Esophagus (tissue), 2 donors: ENCODE data around the gene KRTAP16-1. TPM values are rescaled to one million over a fixed set of nuclear protein-coding genes. Genes with fewer than 3 reads are reported as not detected.

Source experiments
- H3K27ac ChIP-seq, 2 donors: one replicate each; pipeline ENCODE4 v1.5.1; 2013; ENCODE audit warnings: low read depth in 2 of 2, mild to moderate bottlenecking in 2 of 2, inconsistent platforms in 1 of 2, low read length in 1 of 2, moderate library complexity in 1 of 2
- H3K27me3 ChIP-seq, 2 donors: one replicate each; pipeline ENCODE4 v1.6.1; 2013; ENCODE audit warnings: low read length in 2 of 2, control low read depth in 1 of 2, mild to moderate bottlenecking in 1 of 2; ENCODE audit not compliant: insufficient read depth in 2 of 2, control insufficient read depth in 1 of 2
- H3K36me3 ChIP-seq, 2 donors: one replicate each; pipeline ENCODE4 v1.6.1; 2013; ENCODE audit warnings: low read length in 1 of 2; ENCODE audit not compliant: control insufficient read depth in 2 of 2, insufficient read depth in 2 of 2
- H3K4me1 ChIP-seq, 2 donors: one replicate each; pipeline ENCODE4 v1.6.1; 2013; ENCODE audit warnings: low read length in 1 of 2; ENCODE audit not compliant: control insufficient read depth in 2 of 2, insufficient read depth in 2 of 2
- H3K4me3 ChIP-seq, 2 donors: one replicate each; pipeline ENCODE4 v1.5.1; 2013; ENCODE audit warnings: low read length in 2 of 2, mild to moderate bottlenecking in 2 of 2, low read depth in 1 of 2, moderate library complexity in 1 of 2
- H3K9me3 ChIP-seq, 2 donors: one replicate each; pipeline ENCODE4 v1.6.1; 2013; ENCODE audit warnings: mild to moderate bottlenecking in 2 of 2, low read depth in 1 of 2, low read length in 1 of 2, moderate library complexity in 1 of 2; ENCODE audit not compliant: control insufficient read depth in 2 of 2, insufficient read depth in 1 of 2
- WGBS, 2 donors: extraction: QIAGEN DNeasy Blood & Tissue Kit; methylation state at CpG; one replicate each; pipeline ENCODE4 v1.1.7; 2013; 5-methylcytosine and 5-hydroxymethylcytosine counted together
- polyA plus RNA-seq, 2 donors: library from polyadenylated mRNA; stranded (reverse); fragments of 200-250 nt; gene quantifications; one replicate each; pipeline ENCODE4 v1.2.3, GENCODE V29; 2013
- donor health status: healthy with polysubstance abuse.
- donor health status: Bipolar disorder and iron deficiency.

KRTAP16-1 gene
- polyA plus RNA-seq, 2 donors = not detected

- WGBS, 2 donors = 86 to 89% methylated on average over 11 of the region's 11 CpGs
- no peak overlapping the region for H3K4me3 ChIP-seq
- H3K27ac ChIP-seq = no peak overlapping the region
- no peaks in the 10 kb centered on the region for H3K27me3 ChIP-seq
- peaks cover 2 to 3% of the 10 kb centered on the region in 2 donors for H3K4me1 ChIP-seq
- no peaks in the 10 kb centered on the region for H3K36me3 ChIP-seq
- no peaks in the 10 kb centered on the region for H3K9me3 ChIP-seq
Measured at GRCh38 chr17:41322903-41323895, 14.1 kb upstream of the KRTAP16-1 start.

GRCh38 chr17:41322094-41322902, 13.2 kb upstream of the KRTAP16-1 start:
- 29 to 38% methylated on average over 5 of the region's 5 CpGs for WGBS, 2 donors
- Histone ChIP-seq H3K4me3 (no peak overlapping the region), H3K9me3 (no peaks in the 10 kb centered on the region), H3K27ac (no peak overlapping the region), H3K27me3 (no peaks in the 10 kb centered on the region), H3K4me1 (peaks cover 2 to 3% of the 10 kb centered on the region in 2 donors), H3K36me3 (no peaks in the 10 kb centered on the region)

- Histone ChIP-seq H3K27ac (no peak overlapping the region), H3K4me3 (no peak overlapping the region), H3K27me3 (no peaks in the 10 kb centered on the region), H3K4me1 (no peaks in the 10 kb centered on the region), H3K36me3 (no peaks in the 10 kb centered on the region), H3K9me3 (no peaks in the 10 kb centered on the region)
- WGBS, 2 donors = 56 to 94% methylated on average over 2 of the region's 2 CpGs
Measured at GRCh38 chr17:41318231-41318630, 9.1 kb upstream of the KRTAP16-1 start.

GRCh38 chr17:41315814-41316445, 6.8 kb upstream of the KRTAP16-1 start:
- no peaks in the 10 kb centered on the region for H3K36me3 ChIP-seq
- no peaks in the 10 kb centered on the region for H3K4me1 ChIP-seq
- no peaks in the 10 kb centered on the region for H3K27me3 ChIP-seq
- 79 to 82% methylated on average over 17 of the region's 17 CpGs for WGBS, 2 donors
- H3K4me3 ChIP-seq = no peak overlapping the region
- H3K9me3 ChIP-seq = no peaks in the 10 kb centered on the region
- H3K27ac ChIP-seq = no peak overlapping the region

DNA sequence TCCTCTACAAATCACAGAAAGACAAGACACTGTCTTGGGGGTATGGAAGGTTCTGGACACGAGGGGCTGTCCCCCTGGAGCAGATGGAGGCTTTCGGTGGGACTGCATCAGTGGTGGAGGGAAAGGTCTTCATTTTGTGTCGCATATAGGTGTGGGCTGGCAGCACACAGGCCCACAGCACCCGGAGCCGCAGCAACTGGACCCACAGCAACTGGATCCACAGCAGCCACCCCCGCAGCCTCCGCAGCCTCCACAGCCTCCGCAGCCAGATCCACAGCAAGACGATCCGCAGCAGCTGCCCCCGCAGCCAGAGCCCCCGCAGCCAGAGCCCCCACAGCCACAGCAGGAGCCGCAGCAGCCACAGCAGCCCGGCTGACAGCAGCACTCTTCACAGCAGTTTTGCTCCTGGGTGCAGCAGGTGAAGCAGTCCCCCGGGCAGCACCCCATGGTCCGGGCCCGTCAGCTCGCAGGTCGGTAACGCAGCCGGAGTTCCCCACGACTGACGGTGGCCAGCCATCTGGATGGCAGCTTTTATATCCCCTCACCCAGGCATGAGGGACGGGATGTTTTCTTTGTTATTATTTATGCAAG, 6.2 kb upstream of the KRTAP16-1 start, which contains the start of gene KRTAP17-1:
Gene KRTAP17-1, minus strand, starts transcription at position 507 of the 591 bp plus-strand sequence. Its CDS starts 60 bp downstream, at position 447.
- 85 to 88% methylated on average over 24 of the region's 24 CpGs for WGBS, 2 donors
- Histone ChIP-seq H3K9me3 (no peaks in the 10 kb centered on the region), H3K36me3 (no peaks in the 10 kb centered on the region), H3K27ac (no peak within 1 kb of the TSS), H3K27me3 (no peaks in the 10 kb centered on the region), H3K4me1 (no peaks in the 10 kb centered on the region), H3K4me3 (no peak within 1 kb of the TSS)

- Histone ChIP-seq H3K27me3 (no peaks in the 10 kb centered on the region), H3K27ac (no peak overlapping the region), H3K4me3 (no peak overlapping the region), H3K4me1 (peaks cover 0 to 12% of the 10 kb centered on the region in 2 donors), H3K36me3 (no peaks in the 10 kb centered on the region), H3K9me3 (no peaks in the 10 kb centered on the region)
- WGBS, 2 donors = 82 to 87% methylated on average over 1 of the region's 1 CpG
Measured at GRCh38 chr17:41311111-41311510, 2.0 kb upstream of the KRTAP16-1 start.

- H3K4me1 ChIP-seq = peaks cover 0 to 12% of the 10 kb centered on the region in 2 donors
- WGBS, 2 donors = 32 to 35% methylated on average over 10 of the region's 10 CpGs
- no peaks in the 10 kb centered on the region for H3K27me3 ChIP-seq
- no peaks in the 10 kb centered on the region for H3K9me3 ChIP-seq
- H3K4me3 ChIP-seq = no peak overlapping the region
- peak overlapping the region in 1 of 2 donors; percentile 46 for H3K27ac ChIP-seq
- no peaks in the 10 kb centered on the region for H3K36me3 ChIP-seq
Measured at GRCh38 chr17:41308251-41308917, 725 bp downstream of the KRTAP16-1 start.

- H3K36me3 ChIP-seq = no peaks in the 10 kb centered on the region
- H3K4me3 ChIP-seq = no peak overlapping the region
- H3K27me3 ChIP-seq = no peaks in the 10 kb centered on the region
- H3K9me3 ChIP-seq = no peaks in the 10 kb centered on the region
- no peak overlapping the region for H3K27ac ChIP-seq
- WGBS, 2 donors = 73 to 87% methylated on average over 9 of the region's 9 CpGs
- peaks cover 0 to 12% of the 10 kb centered on the region in 2 donors for H3K4me1 ChIP-seq
Measured at GRCh38 chr17:41307647-41308046, 1.5 kb downstream of the KRTAP16-1 start.
